Measurements from ENCODE around the gene ZNF552. TPM values are rescaled to one million over a fixed set of nuclear protein-coding genes. Genes with fewer than 3 reads are reported as not detected.

The ZNF552 gene
- total RNA-seq, 1 donor from 2014 or later, result 19.0 TPM

DNA sequence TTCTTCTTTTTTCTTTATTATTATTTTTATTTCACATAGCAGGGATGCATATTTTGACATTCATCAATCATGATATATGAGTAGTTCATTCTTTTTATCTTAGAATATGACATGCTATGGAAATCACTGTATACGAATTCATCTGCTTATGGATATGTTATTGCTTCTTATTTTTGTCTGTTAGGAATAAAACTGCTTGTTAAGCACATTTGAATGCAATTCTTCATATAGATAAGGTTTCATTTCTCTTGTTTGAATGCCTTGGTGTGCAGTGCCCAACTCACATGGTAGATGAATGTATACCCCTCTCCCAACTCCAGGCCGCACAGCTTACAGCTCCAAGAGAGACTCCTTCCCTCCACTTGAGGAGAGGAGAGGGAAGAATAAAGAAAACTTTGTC, 56.8 kb downstream of the ZNF552 start:
- peaks cover 75% of the 10 kb centered on the region for H3K36me3 Mint-ChIP-seq

More for the DNA sequence above, 56.8 kb downstream of the ZNF552 start:
- Mint-ChIP-seq H3K27me3 (no peaks in the 10 kb centered on the region), H3K27ac (no peak overlapping the region), H3K9me3 (peaks cover 17% of the 10 kb centered on the region), H3K4me3 (no peak overlapping the region), H3K4me1 (ENCODE audit: unreplicated experiment) (no peaks in the 10 kb centered on the region)
- DNase-seq (ENCODE audit: extremely low spot score, unreplicated experiment), result no peak
- TF ChIP-seq, protein P1, sequence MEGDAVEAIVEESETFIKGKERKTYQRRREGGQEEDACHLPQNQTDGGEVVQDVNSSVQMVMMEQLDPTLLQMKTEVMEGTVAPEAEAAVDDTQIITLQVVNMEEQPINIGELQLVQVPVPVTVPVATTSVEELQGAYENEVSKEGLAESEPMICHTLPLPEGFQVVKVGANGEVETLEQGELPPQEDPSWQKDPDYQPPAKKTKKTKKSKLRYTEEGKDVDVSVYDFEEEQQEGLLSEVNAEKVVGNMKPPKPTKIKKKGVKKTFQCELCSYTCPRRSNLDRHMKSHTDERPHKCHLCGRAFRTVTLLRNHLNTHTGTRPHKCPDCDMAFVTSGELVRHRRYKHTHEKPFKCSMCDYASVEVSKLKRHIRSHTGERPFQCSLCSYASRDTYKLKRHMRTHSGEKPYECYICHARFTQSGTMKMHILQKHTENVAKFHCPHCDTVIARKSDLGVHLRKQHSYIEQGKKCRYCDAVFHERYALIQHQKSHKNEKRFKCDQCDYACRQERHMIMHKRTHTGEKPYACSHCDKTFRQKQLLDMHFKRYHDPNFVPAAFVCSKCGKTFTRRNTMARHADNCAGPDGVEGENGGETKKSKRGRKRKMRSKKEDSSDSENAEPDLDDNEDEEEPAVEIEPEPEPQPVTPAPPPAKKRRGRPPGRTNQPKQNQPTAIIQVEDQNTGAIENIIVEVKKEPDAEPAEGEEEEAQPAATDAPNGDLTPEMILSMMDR (conservative IDR thresholded peaks at IDR 0.05), result no peak

Other genes starting within 250 kb of the ZNF552 start
- 9.1 and 10.3 TPM in 2 replicates for gene ZNF416, start 236.0 kb downstream of the ZNF552 start, total RNA-seq (ENCODE audit: low replicate concordance)
- 11.5 and 17.6 TPM in 2 replicates for gene ZIK1, start 230.8 kb downstream of the ZNF552 start, total RNA-seq (ENCODE audit: low replicate concordance)
- gene ZNF530, start 215.0 kb downstream of the ZNF552 start, total RNA-seq (ENCODE audit: low replicate concordance), result 4.8 and 4.9 TPM in 2 replicates
- 24.7 and 27.1 TPM in 2 replicates for gene ZNF134, start 200.7 kb downstream of the ZNF552 start, total RNA-seq (ENCODE audit: low replicate concordance)
- 15.2 and 26.5 TPM in 2 replicates for gene ZNF211, start 181.7 kb downstream of the ZNF552 start, total RNA-seq (ENCODE audit: low replicate concordance)
- gene ZSCAN4, start 146.0 kb downstream of the ZNF552 start, total RNA-seq (ENCODE audit: low replicate concordance), result not detected in 2 replicates
- gene ZNF551, start 132.9 kb downstream of the ZNF552 start, total RNA-seq (ENCODE audit: low replicate concordance), result 14.4 and 16.1 TPM in 2 replicates
- 13.2 and 15.4 TPM in 2 replicates for gene ZNF154, start 105.7 kb downstream of the ZNF552 start, total RNA-seq (ENCODE audit: low replicate concordance)
- 5.9 and 7.8 TPM in 2 replicates for gene ZNF671, start 87.3 kb downstream of the ZNF552 start, total RNA-seq (ENCODE audit: low replicate concordance)
- 23.9 and 29.6 TPM in 2 replicates for gene ZNF776, start 68.1 kb downstream of the ZNF552 start, total RNA-seq (ENCODE audit: low replicate concordance)
- 19.6 and 25.3 TPM in 2 replicates for gene ZNF586, start 45.2 kb downstream of the ZNF552 start, total RNA-seq (ENCODE audit: low replicate concordance)
- 20.9 and 25.5 TPM in 2 replicates for gene ZNF587B, start 15.4 kb upstream of the ZNF552 start, total RNA-seq (ENCODE audit: low replicate concordance)
- gene ZNF587, start 34.9 kb upstream of the ZNF552 start, total RNA-seq (ENCODE audit: low replicate concordance), result 48.2 and 61.3 TPM in 2 replicates
- 28.2 and 38.3 TPM in 2 replicates for gene ZNF814, start 74.1 kb upstream of the ZNF552 start, total RNA-seq (ENCODE audit: low replicate concordance)
- gene ZNF417, start 101.7 kb upstream of the ZNF552 start, total RNA-seq (ENCODE audit: low replicate concordance), result 20.8 and 26.8 TPM in 2 replicates
- 14.3 and 24.6 TPM in 2 replicates for gene ZNF418, start 120.5 kb upstream of the ZNF552 start, total RNA-seq (ENCODE audit: low replicate concordance)
- 10.2 and 10.4 TPM in 2 replicates for gene ZNF256, start 132.8 kb upstream of the ZNF552 start, total RNA-seq (ENCODE audit: low replicate concordance)
- gene C19orf18, start 159.6 kb upstream of the ZNF552 start, total RNA-seq (ENCODE audit: low replicate concordance), result 1.0 and 2.5 TPM in 2 replicates
- 28.1 and 39.1 TPM in 2 replicates for gene ZNF606, start 187.9 kb upstream of the ZNF552 start, total RNA-seq (ENCODE audit: low replicate concordance)
- 0.95 and 1.9 TPM in 2 replicates for gene ZSCAN1, start 219.1 kb upstream of the ZNF552 start, total RNA-seq (ENCODE audit: low replicate concordance)
- 12.0 and 13.1 TPM in 2 replicates for gene ZNF135, start 244.4 kb upstream of the ZNF552 start, total RNA-seq (ENCODE audit: low replicate concordance)